PC-3 (cell line): ENCODE data around the gene ANGPTL8. TPM values are rescaled to one million over a fixed set of nuclear protein-coding genes. Genes with fewer than 3 reads are reported as not detected.

ENCODE experiments used
- ATAC-seq: fragments of 200-7000 bp; cut with Tn5 transposase; 2 replicates; pipeline ENCODE4 v1.9.1; 2020; ENCODE audit warnings: mild to moderate bottlenecking, moderate library complexity
- BruUV-seq: library from RNA; stranded (reverse); fragments of 400-500 nt; replicated peaks from 2 replicates; lab custom pipeline; 2021; lab: Mats Ljungman, UMichigan
- CTCF ChIA-PET: fragments of 300-600 bp; sonication (Branson Sonifier 250); formaldehyde crosslinking; loops from one replicate; lab custom pipeline; 2022; ENCODE audit warnings: antibody characterized with exemption; lab: Charles Lee
- POLR2A ChIA-PET: fragments of 300-600 bp; sonication (Branson Sonifier 250); formaldehyde crosslinking; loops from one replicate; lab custom pipeline; 2022; ENCODE audit warnings: antibody characterized with exemption; ENCODE audit not compliant: unreplicated experiment; lab: Charles Lee
- DNase-seq: peaks from one replicate; pipeline ENCODE4 v3.0.0-alpha.2; 2015
- H2AFZ ChIP-seq: fragments of 300-600 bp; sonication (generic); 2 replicates; pipeline ENCODE4 v1.6.0; 2016; ENCODE audit warnings: antibody characterized with exemption, low read length
- H3F3A ChIP-seq: fragments of 300-600 bp; sonication (generic); one replicate; pipeline ENCODE4 v1.6.0; 2017; ENCODE audit warnings: antibody characterized with exemption, low read length, control low read depth, mild to moderate bottlenecking; ENCODE audit not compliant: unreplicated experiment
- H3K27ac ChIP-seq: fragments of 300-600 bp; sonication (generic); 2 replicates; pipeline ENCODE4 v1.5.1; 2016; ENCODE audit warnings: mild to moderate bottlenecking, low read length
- H3K27me3 ChIP-seq: fragments of 300-600 bp; sonication (generic); 2 replicates; pipeline ENCODE4 v1.6.1; 2016; ENCODE audit warnings: low read length, mixed read lengths
- H3K36me3 ChIP-seq: fragments of 300-600 bp; sonication (generic); 2 replicates; pipeline ENCODE4 v1.6.1; 2016; ENCODE audit warnings: low read depth, mixed run types, low read length, mixed read lengths
- H3K4me1 ChIP-seq: fragments of 300-600 bp; sonication (generic); 2 replicates; pipeline ENCODE4 v1.5.1; 2016; ENCODE audit warnings: low read length; ENCODE audit not compliant: insufficient read depth
- H3K4me2 ChIP-seq: fragments of 300-600 bp; sonication (generic); 2 replicates; pipeline ENCODE4 v1.6.0; 2016; ENCODE audit warnings: low read length
- H3K4me3 ChIP-seq: fragments of 300-600 bp; sonication (generic); 2 replicates; pipeline ENCODE4 v1.5.1; 2016; ENCODE audit warnings: mild to moderate bottlenecking, low read length, mixed read lengths
- H3K79me2 ChIP-seq: fragments of 300-600 bp; sonication (generic); 2 replicates; pipeline ENCODE4 v1.6.1; 2017; ENCODE audit warnings: low read length, mixed read lengths
- H3K9ac ChIP-seq: fragments of 300-600 bp; sonication (generic); 2 replicates; pipeline ENCODE4 v1.6.0; 2016; ENCODE audit warnings: mild to moderate bottlenecking, low read length
- H3K9me2 ChIP-seq: fragments of 300-600 bp; sonication (generic); replicated peaks from 2 replicates; pipeline ENCODE4 v1.6.1; 2016; ENCODE audit warnings: mixed run types, low read length, mixed read lengths
- H3K9me3 ChIP-seq: fragments of 300-600 bp; sonication (generic); 2 replicates; pipeline ENCODE4 v1.6.1; 2016; ENCODE audit warnings: low read length, mixed read lengths
- H4K20me1 ChIP-seq: fragments of 300-600 bp; sonication (generic); 2 replicates; pipeline ENCODE4 v1.6.1; 2016; ENCODE audit warnings: low read length, mixed read lengths
- CTCF ChIP-seq: fragments of 300-600 bp; sonication (generic); conservative IDR thresholded peaks from 2 replicates; pipeline ENCODE4 v1.5.1; 2017; ENCODE audit warnings: antibody characterized with exemption, low read depth, mild to moderate bottlenecking, low read length
- EZH2 ChIP-seq: fragments of 300-600 bp; sonication (generic); IDR thresholded peaks from one replicate; pipeline ENCODE4 v1.6.1; 2017; ENCODE audit warnings: antibody characterized with exemption, mild to moderate bottlenecking, low read length; ENCODE audit not compliant: unreplicated experiment
- EZH2phosphoT487 ChIP-seq: fragments of 300-600 bp; sonication (generic); IDR thresholded peaks from 2 replicates; pipeline ENCODE4 v1.6.1; 2018; ENCODE audit warnings: mild to moderate bottlenecking, antibody characterized with exemption, low read length, borderline replicate concordance
- intact Hi-C: fragments of 100-400 bp; cut with micrococcal nuclease; formaldehyde crosslinking; loops from 2 replicates; pipeline ENCODE4 v1.9.0; 2023
- total RNA-seq: library from RNA; depleted of rRNA; stranded (reverse); fragments of >200 nt; gene quantifications from 2 replicates; pipeline ENCODE4 v1.2.3, GENCODE V29; 2014

Gene ANGPTL8
- total RNA-seq, 1 experiment from 2014 or later, result not detected

- ChIA-PET POLR2A (interaction anchor here (0.5 kb wide), 1 partner anchor 76 kb away, joined by 4 read pairs; no protein-coding TSS in a partner anchor), CTCF (interaction anchor here (0.6 to 1.6 kb wide), 3 partner anchors 15 to 64 kb away, joined by 3 to 15 read pairs (median 5); no protein-coding TSS in a partner anchor)
- H3K27me3 ChIP-seq, result no peaks in the 10 kb centered on the region
- H3K36me3 ChIP-seq, result no peaks in the 10 kb centered on the region
- H3K79me2 ChIP-seq, result no peaks in the 10 kb centered on the region
- no peaks in the 10 kb centered on the region for H3K9me2 ChIP-seq
- no peaks in the 10 kb centered on the region for H3F3A ChIP-seq
- intact Hi-C loops, result loop anchor here (1.0 to 5.0 kb wide), 2 partner anchors 64 to 165 kb away; no protein-coding TSS in a partner anchor
- no peak overlapping the region for H3K4me3 ChIP-seq
- no peak for ATAC-seq
- TSS peak; percentile 22 for BruUV-seq
- H3K27ac ChIP-seq, result no peak overlapping the region
- H3K4me2 ChIP-seq, result no peak overlapping the region
- peaks cover 17% of the 10 kb centered on the region for H3K4me1 ChIP-seq
- no peak overlapping the region for H3K9ac ChIP-seq
- TF ChIP-seq CTCF (no peak), EZH2phosphoT487 (no peak), EZH2 (no peak)
- no peaks in the 10 kb centered on the region for H3K9me3 ChIP-seq
- no peak for DNase-seq
- no peaks in the 10 kb centered on the region for H4K20me1 ChIP-seq
- H2AFZ ChIP-seq, result no peak overlapping the region
Measured at GRCh38 chr19:11202488-11203193, 36.8 kb upstream of the ANGPTL8 start.

GRCh38 chr19:11203194-11204075, 36.0 kb upstream of the ANGPTL8 start:
- ChIA-PET CTCF (interaction anchor here (0.6 to 1.6 kb wide), 5 partner anchors 16 to 1259 kb away, joined by 3 to 15 read pairs (median 8); no protein-coding TSS in a partner anchor), POLR2A (interaction anchor here (0.6 kb wide), 1 partner anchor 61 kb away, joined by 20 read pairs; no protein-coding TSS in a partner anchor)
- Histone ChIP-seq H3K4me3 (no peak overlapping the region), H3K79me2 (no peaks in the 10 kb centered on the region), H2AFZ (0 out of 2 replicates have a peak overlapping the region, but pooled peaks have one; percentile 37), H3K9me3 (no peaks in the 10 kb centered on the region), H3K27me3 (no peaks in the 10 kb centered on the region), H3K4me1 (peaks cover 11% of the 10 kb centered on the region), H3K9ac (no peak overlapping the region), H4K20me1 (no peaks in the 10 kb centered on the region), H3K4me2 (peak overlapping the region; percentile 16; the same call in 1 of the 2 replicates), H3K36me3 (no peaks in the 10 kb centered on the region), H3K9me2 (no peaks in the 10 kb centered on the region), H3F3A (no peaks in the 10 kb centered on the region), H3K27ac (peak overlapping the region; percentile 15; the same call in 1 of the 2 replicates)
- intact Hi-C loops, result loop anchor here (1.0 to 5.0 kb wide), 2 partner anchors 65 to 166 kb away; no protein-coding TSS in a partner anchor
- BruUV-seq, result no TSS peak
- DNase-seq (peak; percentile 79), ATAC-seq (peak; percentile 82)
- no peak for TF ChIP-seq EZH2
- no peak for TF ChIP-seq EZH2phosphoT487
- TF ChIP-seq CTCF, result peak; percentile 90
